ENCODE data around the gene PSD4. TPM values are rescaled to one million over a fixed set of nuclear protein-coding genes. Genes with fewer than 3 reads are reported as not detected.

Gene PSD4
- 0.72 TPM for polyA plus RNA-seq (2012; ENCODE audit: insufficient read length, low read depth)

DNA sequence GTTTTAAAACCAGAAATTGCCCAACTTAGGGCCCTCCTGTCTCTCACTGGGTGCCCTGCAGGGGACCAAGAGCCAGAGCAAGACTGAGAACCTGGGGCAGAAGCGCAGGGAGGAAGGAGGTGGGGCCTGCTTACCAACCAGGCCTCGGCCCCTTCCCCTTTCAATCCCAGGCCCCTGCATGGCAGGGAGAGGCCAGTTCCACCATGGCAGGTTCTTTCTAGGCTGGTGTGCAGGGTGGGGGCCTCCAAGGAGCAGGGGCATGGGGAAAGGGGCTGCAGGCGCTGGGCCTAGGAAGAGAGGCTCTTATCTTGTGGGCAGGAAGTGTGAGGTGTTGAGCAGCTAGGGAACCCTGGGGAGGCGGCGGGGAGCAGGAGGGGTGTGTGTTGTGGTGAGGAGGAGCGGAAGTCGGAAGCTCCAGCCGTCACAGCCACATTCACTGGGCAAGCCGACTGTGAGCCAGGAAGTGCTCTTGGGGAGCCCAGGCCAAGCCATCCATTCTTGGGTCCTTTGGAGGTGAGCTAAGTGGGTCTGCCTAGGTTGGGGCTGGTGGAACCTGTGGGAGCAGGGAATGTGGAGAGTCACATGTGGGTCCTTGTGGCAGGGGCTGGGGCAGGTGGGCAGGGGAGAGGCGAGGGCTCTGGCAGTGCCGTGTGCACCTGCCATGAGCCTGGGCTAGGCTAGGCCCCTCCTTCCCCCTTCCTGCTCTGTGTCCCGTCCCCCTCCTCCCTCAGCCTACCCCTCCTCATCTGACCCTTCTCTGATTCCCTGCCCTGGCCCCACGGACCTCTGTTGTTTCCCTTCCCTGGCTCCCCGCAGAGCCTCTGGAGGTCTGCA is at the start of gene PSD4:
TSS of gene PSD4 (plus strand) at position 430 of the 834 bp plus-strand sequence. CDS start 8,486 bp downstream, outside the sequence.
- TF ChIP-seq SIN3A (IDR thresholded peaks at IDR 0.05; ENCODE audit: borderline replicate concordance, insufficient read depth, low read length), result no peak
- no peak for TF ChIP-seq TAF1 (IDR thresholded peaks at IDR 0.05; ENCODE audit: borderline replicate concordance, insufficient read depth, low read length)
- no peak for TF ChIP-seq FOXP2 (optimal IDR thresholded peaks at IDR 0.05; ENCODE audit: borderline replicate concordance, extremely low read depth, extremely low read length, insufficient read depth)
- no peak for TF ChIP-seq POLR2AphosphoS5 (IDR thresholded peaks at IDR 0.05; ENCODE audit: low read depth, low read length)
- TF ChIP-seq, protein P1, sequence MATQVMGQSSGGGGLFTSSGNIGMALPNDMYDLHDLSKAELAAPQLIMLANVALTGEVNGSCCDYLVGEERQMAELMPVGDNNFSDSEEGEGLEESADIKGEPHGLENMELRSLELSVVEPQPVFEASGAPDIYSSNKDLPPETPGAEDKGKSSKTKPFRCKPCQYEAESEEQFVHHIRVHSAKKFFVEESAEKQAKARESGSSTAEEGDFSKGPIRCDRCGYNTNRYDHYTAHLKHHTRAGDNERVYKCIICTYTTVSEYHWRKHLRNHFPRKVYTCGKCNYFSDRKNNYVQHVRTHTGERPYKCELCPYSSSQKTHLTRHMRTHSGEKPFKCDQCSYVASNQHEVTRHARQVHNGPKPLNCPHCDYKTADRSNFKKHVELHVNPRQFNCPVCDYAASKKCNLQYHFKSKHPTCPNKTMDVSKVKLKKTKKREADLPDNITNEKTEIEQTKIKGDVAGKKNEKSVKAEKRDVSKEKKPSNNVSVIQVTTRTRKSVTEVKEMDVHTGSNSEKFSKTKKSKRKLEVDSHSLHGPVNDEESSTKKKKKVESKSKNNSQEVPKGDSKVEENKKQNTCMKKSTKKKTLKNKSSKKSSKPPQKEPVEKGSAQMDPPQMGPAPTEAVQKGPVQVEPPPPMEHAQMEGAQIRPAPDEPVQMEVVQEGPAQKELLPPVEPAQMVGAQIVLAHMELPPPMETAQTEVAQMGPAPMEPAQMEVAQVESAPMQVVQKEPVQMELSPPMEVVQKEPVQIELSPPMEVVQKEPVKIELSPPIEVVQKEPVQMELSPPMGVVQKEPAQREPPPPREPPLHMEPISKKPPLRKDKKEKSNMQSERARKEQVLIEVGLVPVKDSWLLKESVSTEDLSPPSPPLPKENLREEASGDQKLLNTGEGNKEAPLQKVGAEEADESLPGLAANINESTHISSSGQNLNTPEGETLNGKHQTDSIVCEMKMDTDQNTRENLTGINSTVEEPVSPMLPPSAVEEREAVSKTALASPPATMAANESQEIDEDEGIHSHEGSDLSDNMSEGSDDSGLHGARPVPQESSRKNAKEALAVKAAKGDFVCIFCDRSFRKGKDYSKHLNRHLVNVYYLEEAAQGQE (IDR thresholded peaks at IDR 0.05; ENCODE audit: insufficient read depth in 1 of 2, low read depth in 2 of 2, low read length in 2 of 2), result no peak

DNA sequence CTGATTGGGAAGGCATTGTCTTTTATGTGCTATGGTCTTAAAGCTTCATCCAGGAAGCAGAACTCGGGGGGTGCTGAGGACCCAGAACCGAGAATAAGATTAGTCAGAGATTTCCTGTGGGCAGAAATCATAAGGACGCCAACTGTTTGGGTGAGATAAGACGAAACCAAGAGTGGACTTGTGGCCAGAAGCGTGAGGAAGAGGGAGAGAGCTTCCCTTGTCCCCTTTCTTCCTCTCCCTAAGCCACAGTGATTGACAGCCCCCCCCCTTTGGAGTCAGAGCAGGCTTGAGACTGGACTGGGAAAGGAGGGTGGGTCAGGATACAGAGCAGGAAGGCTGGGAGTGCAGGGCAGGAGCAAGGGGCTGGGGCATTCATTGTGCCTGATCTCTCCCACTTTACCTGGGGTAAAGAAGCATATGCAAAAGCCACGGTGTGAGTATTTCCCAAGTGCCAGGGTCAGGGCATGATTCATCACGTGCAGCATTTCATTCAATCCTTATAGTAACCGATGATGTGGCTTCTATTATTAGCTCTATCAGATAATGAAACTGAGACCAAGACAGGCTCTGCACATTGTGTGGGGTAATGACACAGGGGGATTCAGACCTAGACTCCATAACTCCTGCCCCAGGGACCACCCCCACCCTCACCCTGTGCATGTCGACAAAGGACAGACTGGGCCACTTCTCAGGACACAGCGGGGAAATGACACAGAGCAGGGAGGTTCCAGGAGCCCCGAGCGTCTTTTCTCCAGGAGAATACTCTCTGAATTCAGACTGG is 49.4 kb upstream of the PSD4 start:
- TF ChIP-seq FOXP2 (optimal IDR thresholded peaks at IDR 0.05; ENCODE audit: borderline replicate concordance, extremely low read depth, extremely low read length, insufficient read depth) (no peak), TAF1 (IDR thresholded peaks at IDR 0.05; ENCODE audit: borderline replicate concordance, insufficient read depth, low read length) (no peak), SIN3A (IDR thresholded peaks at IDR 0.05; ENCODE audit: borderline replicate concordance, insufficient read depth, low read length) (no peak), POLR2AphosphoS5 (IDR thresholded peaks at IDR 0.05; ENCODE audit: low read depth, low read length) (no peak)
- TF ChIP-seq, protein P1 (IDR thresholded peaks at IDR 0.05; ENCODE audit: insufficient read depth in 1 of 2, low read depth in 2 of 2, low read length in 2 of 2), result no peak

DNA sequence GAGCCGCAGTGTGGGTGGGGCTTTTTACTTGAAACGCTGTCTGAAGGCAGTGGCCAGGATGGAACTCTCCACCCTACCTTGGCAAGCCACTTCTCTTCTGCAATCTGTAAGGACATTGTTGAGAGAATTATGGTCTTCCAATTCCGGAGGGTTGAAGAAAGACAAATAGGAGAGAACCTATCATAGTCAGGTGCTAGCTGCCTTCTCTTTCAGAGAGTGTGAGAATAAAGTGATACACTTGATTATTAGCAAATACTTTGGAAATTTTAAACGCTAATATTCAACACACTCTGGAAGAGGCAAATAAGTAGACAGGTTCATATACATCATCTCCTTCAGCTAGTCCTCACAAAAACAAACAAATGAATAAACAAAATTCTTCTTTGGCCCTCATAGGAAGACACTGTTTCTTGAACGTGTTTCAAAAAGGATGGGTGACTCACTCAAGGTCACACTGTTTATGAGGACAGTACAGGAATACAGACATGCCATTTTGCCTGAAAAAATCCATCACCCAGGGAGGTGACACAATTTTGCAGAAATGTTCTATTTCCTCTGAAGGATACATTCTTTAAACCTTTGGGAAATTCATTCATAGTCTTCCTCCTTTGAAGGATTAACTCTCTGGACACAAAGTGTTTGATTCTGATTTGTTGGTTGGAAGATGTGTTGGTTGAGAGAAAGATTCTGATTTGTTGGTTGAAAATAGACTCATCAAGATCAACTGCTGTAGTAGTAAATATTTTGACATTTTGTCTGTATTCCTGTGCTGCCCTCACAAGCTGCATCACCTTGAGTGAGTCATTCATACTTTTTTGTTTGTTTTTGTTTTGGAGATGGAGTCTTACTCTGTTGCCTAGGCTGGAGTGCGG is 48.6 kb upstream of the PSD4 start:
- no peak for TF ChIP-seq TAF1 (IDR thresholded peaks at IDR 0.05; ENCODE audit: borderline replicate concordance, insufficient read depth, low read length)
- no peak for TF ChIP-seq SIN3A (IDR thresholded peaks at IDR 0.05; ENCODE audit: borderline replicate concordance, insufficient read depth, low read length)
- no peak for TF ChIP-seq POLR2AphosphoS5 (IDR thresholded peaks at IDR 0.05; ENCODE audit: low read depth, low read length)
- TF ChIP-seq FOXP2 (optimal IDR thresholded peaks at IDR 0.05; ENCODE audit: borderline replicate concordance, extremely low read depth, extremely low read length, insufficient read depth), result no peak
- TF ChIP-seq, protein P1 (IDR thresholded peaks at IDR 0.05; ENCODE audit: insufficient read depth in 1 of 2, low read depth in 2 of 2, low read length in 2 of 2), result no peak

DNA sequence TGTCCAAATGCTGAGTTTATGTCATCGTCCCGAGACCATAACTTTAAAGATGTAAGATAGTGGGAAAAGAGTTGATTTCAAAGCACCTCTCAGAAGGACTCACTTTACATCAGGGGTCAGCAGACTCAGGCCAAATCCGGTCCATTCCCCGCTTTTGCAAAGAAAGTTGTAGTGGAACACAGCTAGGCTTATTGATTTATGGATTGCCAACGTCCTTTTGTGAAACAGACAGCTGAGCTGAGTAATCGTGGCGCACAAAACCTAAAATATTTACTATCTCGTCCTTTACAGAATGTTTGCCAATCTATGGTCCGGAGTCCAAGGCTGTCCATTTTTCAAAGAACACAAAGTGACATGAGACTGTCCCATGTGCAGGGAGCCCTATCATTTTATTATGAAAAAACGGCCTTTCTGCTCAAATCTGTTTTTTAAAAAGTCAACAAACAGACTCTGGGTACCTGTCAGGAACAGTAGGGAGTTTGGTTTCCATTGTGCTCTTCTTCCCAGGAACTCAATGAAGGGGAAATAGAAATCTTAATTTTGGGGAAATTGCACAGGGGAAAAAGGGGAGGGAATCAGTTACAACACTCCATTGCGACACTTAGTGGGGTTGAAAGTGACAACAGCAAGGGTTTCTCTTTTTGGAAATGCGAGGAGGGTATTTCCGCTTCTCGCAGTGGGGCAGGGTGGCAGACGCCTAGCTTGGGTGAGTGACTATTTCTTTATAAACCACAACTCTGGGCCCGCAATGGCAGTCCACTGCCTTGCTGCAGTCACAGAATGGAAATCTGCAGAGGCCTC is 46.7 kb upstream of the PSD4 start, which contains the start of gene IL1RN:
TSS of gene IL1RN (plus strand) at position 754 of the 801 bp plus-strand sequence. CDS start at position 781, 27 bp downstream.
- TF ChIP-seq TAF1 (IDR thresholded peaks at IDR 0.05; ENCODE audit: borderline replicate concordance, insufficient read depth, low read length) (no peak), FOXP2 (optimal IDR thresholded peaks at IDR 0.05; ENCODE audit: borderline replicate concordance, extremely low read depth, extremely low read length, insufficient read depth) (no peak), POLR2AphosphoS5 (IDR thresholded peaks at IDR 0.05; ENCODE audit: low read depth, low read length) (no peak), SIN3A (IDR thresholded peaks at IDR 0.05; ENCODE audit: borderline replicate concordance, insufficient read depth, low read length) (no peak)
- TF ChIP-seq, protein P1 (IDR thresholded peaks at IDR 0.05; ENCODE audit: insufficient read depth in 1 of 2, low read depth in 2 of 2, low read length in 2 of 2), result no peak
